Large intestine (tissue), 3 donors: ENCODE results near the gene KIF5B. TPM values are rescaled to one million over a fixed set of nuclear protein-coding genes. Genes with fewer than 3 reads are reported as not detected.

Source experiments
- DNase-seq, 2 donors: peaks; one replicate each; pipeline versions ENCODE4 v3.0.0 to v3.0.0-alpha.2; 2013
- H3K27ac ChIP-seq: one replicate; pipeline ENCODE4 v1.5.1; 2013; ENCODE audit warnings: low read length
- H3K27me3 ChIP-seq: 2 replicates; pipeline ENCODE4 v1.6.1; 2013; ENCODE audit warnings: low read length; ENCODE audit not compliant: control insufficient read depth, insufficient read depth
- H3K36me3 ChIP-seq: 2 replicates; pipeline ENCODE4 v1.6.1; 2013; ENCODE audit warnings: low read length; ENCODE audit not compliant: control insufficient read depth, insufficient read depth
- H3K4me1 ChIP-seq: one replicate; pipeline ENCODE4 v1.6.1; 2013; ENCODE audit warnings: low read length; ENCODE audit not compliant: control insufficient read depth, insufficient read depth
- H3K4me3 ChIP-seq: one replicate; pipeline ENCODE4 v1.5.1; 2013; ENCODE audit warnings: low read length
- H3K9me3 ChIP-seq: one replicate; pipeline ENCODE4 v1.6.1; 2013; ENCODE audit warnings: mild to moderate bottlenecking, low read depth, low read length, moderate library complexity; ENCODE audit not compliant: control insufficient read depth
- WGBS: methylation state at CpG from one replicate; pipeline ENCODE4 v1.1.5; 2013; ENCODE audit warnings: low lambda C conversion rate; ENCODE audit not compliant: insufficient coverage; 5-methylcytosine and 5-hydroxymethylcytosine counted together
- polyA plus RNA-seq: library from polyadenylated mRNA; unstranded; fragments of 120-200 nt; gene quantifications from one replicate; pipeline ENCODE4 v1.2.1, GENCODE V29; 2013

The KIF5B gene
- polyA plus RNA-seq, 1 donor = 110 TPM

DNA sequence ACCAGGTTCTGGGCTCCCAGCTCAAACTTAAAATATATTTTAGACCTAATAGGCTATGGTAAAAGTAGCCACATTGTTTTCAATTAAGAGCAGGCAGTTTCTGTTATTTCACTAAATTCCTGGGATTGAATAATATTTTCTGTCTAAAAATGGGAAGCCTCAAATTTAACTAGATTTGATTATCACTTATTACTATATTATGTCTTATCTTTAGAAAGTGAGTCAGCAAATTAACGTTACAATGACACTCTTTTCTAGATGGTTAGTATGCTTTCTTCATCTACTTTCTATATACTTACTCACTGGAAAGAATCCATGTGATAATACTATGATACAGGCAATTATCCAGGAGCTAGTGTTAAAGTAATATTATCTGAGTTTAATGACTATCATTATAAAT is 27.5 kb downstream of the KIF5B start:
- WGBS = 13% methylated on average over 1 of the region's 1 CpG
- peaks cover 76% of the 10 kb centered on the region for H3K36me3 ChIP-seq

DNA sequence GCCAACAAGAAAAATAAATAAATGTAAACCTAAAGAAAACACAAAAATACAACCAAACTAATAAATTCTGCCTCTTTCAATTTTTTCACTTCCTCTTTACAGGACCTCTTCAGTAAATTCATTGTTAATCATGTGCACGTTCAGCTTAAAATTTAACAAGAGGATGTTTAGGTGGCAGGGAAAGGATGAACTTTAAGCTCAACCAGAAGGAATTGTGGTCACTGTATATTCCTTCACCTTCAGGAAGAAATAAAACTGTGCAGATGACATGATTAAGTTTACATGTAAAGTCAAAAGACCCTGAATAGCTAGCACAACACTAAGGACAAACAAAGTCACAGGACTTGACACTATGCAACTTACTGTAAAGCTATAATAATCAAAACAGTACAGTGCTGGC is 33.0 kb downstream of the KIF5B start:
- Histone ChIP-seq H3K27me3 (no peaks in the 10 kb centered on the region), H3K9me3 (no peaks in the 10 kb centered on the region), H3K27ac (peak overlapping the region; percentile 56), H3K36me3 (peaks cover 67% of the 10 kb centered on the region), H3K4me3 (no peak overlapping the region), H3K4me1 (peaks cover 8% of the 10 kb centered on the region)
- 20% methylated on average over 1 of the region's 1 CpG for WGBS
- DNase-seq = peak; percentile 22 to 68

More for the DNA sequence above, 27.5 kb downstream of the KIF5B start:
- no peak overlapping the region for H3K27ac ChIP-seq
- no peaks in the 10 kb centered on the region for H3K27me3 ChIP-seq
- H3K4me1 ChIP-seq = peaks cover 1% of the 10 kb centered on the region
- H3K9me3 ChIP-seq = no peaks in the 10 kb centered on the region
- no peak for DNase-seq
- H3K4me3 ChIP-seq = no peak overlapping the region

DNA sequence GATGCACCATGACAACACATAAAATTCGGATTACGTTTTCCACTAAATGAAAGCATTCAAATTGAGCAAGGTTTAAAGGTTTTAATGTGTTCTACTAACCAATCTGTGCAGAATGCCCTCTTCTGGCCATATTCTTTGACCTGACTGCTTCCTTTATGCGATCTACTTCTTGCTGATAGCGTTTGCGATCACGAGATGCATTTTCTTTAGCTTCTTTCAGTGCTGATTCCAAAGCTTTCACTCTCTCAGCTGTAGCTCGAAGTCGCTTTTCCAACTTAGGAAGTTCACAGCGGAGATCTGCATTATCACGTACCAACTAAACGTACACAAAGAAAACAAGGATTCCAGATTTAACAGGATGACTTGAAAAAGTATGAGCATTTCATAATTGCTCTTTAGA is 39.2 kb downstream of the KIF5B start:
- WGBS = 94% methylated on average over 6 of the region's 11 CpGs

DNA sequence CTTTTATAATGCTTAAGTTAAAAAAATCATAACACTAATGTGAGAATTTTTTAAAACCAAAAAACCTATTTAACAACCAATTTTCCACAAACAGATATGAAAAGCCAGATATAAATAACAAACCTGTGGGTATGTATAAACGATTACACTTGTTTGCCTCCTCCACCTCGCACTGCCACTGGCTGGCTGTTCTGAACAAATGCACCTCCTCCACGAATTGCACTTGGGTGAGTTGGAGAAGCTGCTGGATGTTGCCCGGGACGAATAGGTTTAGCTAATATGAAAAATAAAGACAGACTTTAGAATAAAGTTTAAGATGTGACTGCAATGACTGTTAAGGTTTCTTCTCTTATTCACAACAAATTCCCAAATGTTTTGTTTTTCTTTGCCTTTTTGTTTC is 40.8 kb downstream of the KIF5B start:
- no peaks in the 10 kb centered on the region for H3K27me3 ChIP-seq
- DNase-seq = no peak
- H3K4me3 ChIP-seq = no peak overlapping the region
- H3K36me3 ChIP-seq = peaks cover 75% of the 10 kb centered on the region
- no CpG with 5 or more reads among the region's 5 CpGs for WGBS
- no peak overlapping the region for H3K27ac ChIP-seq
- no peaks in the 10 kb centered on the region for H3K4me1 ChIP-seq
- H3K9me3 ChIP-seq = no peaks in the 10 kb centered on the region

More for the DNA sequence above, 39.2 kb downstream of the KIF5B start:
- H3K4me1 ChIP-seq = no peaks in the 10 kb centered on the region
- no peak overlapping the region for H3K4me3 ChIP-seq
- no peak for DNase-seq
- H3K27ac ChIP-seq = no peak overlapping the region
- H3K9me3 ChIP-seq = no peaks in the 10 kb centered on the region
- H3K36me3 ChIP-seq = peaks cover 81% of the 10 kb centered on the region
- no peaks in the 10 kb centered on the region for H3K27me3 ChIP-seq

DNA sequence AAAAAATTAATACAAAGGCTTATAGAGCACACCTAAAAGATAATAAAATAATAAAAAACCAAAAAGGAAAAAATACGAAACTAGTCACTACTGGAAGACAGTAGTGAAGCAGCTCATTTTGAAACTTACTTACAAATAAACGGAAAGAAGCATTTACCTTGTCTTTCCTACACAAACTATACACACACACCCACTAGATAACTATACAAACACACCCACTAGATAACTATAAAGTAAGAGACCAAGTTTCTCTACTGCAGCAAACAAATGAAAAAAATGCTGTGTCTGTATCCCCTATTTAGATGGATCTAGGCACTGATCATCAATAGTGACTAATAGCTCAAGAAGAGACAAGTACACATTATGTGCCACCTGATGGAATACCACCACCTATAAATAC is 49.2 kb downstream of the KIF5B start:
- Histone ChIP-seq H3K36me3 (peaks cover 28% of the 10 kb centered on the region), H3K4me3 (no peak overlapping the region), H3K27ac (no peak overlapping the region), H3K9me3 (no peaks in the 10 kb centered on the region), H3K4me1 (peaks cover 9% of the 10 kb centered on the region), H3K27me3 (no peaks in the 10 kb centered on the region)
- WGBS = 59% methylated on average over 2 of the region's 2 CpGs
- DNase-seq = peak in 1 of 2 donors; percentile 18

DNA sequence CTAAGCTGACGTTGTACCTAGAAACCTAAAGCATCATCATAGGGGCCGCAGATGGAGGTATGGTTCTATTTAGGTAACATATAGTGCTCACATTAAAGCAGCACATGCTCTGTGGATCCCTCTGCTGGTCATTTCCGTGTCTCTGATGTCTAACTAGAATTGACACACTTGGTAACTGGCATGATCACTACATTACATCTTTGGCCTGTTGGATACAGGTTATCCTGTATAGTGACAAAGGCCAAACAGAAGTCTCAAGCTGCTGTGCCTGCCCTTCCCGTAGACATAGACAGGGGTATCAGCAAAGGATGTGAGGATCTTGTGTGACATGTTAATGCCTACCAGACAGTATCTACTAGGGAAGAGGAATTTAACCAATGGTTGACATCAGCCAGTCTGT is 51.2 kb downstream of the KIF5B start:
- peak; percentile 8 to 34 for DNase-seq
- Histone ChIP-seq H3K27ac (no peak overlapping the region), H3K27me3 (no peaks in the 10 kb centered on the region), H3K9me3 (no peaks in the 10 kb centered on the region), H3K36me3 (peaks cover 19% of the 10 kb centered on the region), H3K4me3 (no peak overlapping the region), H3K4me1 (peaks cover 9% of the 10 kb centered on the region)
- no CpG with 5 or more reads among the region's 4 CpGs for whole genome bisulfite sequencing

DNA sequence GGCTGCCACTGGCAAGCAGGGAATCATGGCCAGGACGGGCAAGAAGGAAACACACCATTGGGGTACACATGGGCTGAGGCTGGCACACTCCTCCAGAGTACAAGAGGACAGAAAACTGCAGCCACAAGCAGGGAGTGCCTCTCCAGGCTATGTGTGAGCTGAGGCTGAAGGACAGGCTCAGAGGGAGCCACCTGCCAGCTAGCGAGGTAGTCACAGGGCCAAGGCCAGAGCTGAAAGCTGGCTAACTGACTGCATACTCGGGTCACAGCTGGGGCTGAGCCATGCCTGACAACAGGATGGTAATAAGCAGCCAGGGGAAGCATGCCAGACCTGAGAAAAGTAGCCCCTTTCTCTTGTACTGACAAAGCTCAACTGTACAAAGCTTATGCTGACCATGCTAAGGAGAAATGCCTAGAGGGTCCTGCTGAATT is 52.0 kb downstream of the KIF5B start:
- H3K27me3 ChIP-seq = no peaks in the 10 kb centered on the region
- no CpG with 5 or more reads among the region's 3 CpGs for WGBS
- no peak overlapping the region for H3K27ac ChIP-seq
- H3K4me1 ChIP-seq = peaks cover 9% of the 10 kb centered on the region
- no peaks in the 10 kb centered on the region for H3K9me3 ChIP-seq
- DNase-seq = peak in 1 of 2 donors; percentile 31
- no peak overlapping the region for H3K4me3 ChIP-seq
- H3K36me3 ChIP-seq = peaks cover 17% of the 10 kb centered on the region

DNA sequence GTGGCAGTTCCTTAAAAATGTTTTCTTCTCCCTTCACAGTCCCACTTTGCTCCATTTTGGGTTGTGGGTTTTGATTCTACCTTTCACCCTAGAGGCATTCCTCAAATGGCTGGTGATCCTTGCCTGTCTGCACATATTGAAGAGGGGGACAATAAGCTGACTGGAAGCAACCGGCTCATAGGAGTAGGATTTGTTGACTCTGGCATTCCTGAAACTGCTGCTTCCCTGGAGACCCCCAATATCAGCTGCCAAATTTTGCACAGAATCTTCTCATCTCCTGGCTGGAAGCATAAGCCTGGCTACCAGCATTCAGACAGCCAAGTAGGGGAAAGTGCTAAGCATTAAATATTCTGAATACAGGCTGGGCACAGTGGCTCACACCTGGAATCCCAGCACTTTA is 53.7 kb downstream of the KIF5B start:
- WGBS = no CpG with 5 or more reads among the region's 1 CpG
- DNase-seq = no peak
- Histone ChIP-seq H3K36me3 (peaks cover 9% of the 10 kb centered on the region), H3K27me3 (no peaks in the 10 kb centered on the region), H3K9me3 (no peaks in the 10 kb centered on the region), H3K4me1 (peaks cover 9% of the 10 kb centered on the region), H3K27ac (no peak overlapping the region), H3K4me3 (no peak overlapping the region)

DNA sequence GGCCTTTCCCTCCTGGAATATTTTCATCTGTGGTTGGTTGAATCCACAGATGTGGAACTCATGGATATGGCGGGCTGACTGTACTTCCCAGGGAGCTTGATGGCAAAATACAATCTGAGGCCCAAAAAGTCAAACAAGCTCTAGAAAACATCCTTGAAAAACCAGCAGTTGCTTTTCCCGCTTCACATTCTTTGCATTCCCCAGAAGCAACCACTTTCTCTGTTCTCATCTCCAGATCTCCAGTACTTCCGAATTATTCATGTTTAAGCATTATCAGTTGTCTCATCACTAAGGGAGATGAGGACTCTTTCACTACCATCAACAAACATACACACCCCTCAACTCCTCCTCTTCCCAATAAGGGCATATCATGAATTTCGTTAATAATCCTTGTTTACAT is 55.3 kb downstream of the KIF5B start:
- peaks cover 7% of the 10 kb centered on the region for H3K36me3 ChIP-seq
- peaks cover 9% of the 10 kb centered on the region for H3K4me1 ChIP-seq
- no peak overlapping the region for H3K27ac ChIP-seq
- H3K9me3 ChIP-seq = no peaks in the 10 kb centered on the region
- no peak for DNase-seq
- H3K27me3 ChIP-seq = no peaks in the 10 kb centered on the region
- no peak overlapping the region for H3K4me3 ChIP-seq
- WGBS = 54% methylated on average over 2 of the region's 4 CpGs

DNA sequence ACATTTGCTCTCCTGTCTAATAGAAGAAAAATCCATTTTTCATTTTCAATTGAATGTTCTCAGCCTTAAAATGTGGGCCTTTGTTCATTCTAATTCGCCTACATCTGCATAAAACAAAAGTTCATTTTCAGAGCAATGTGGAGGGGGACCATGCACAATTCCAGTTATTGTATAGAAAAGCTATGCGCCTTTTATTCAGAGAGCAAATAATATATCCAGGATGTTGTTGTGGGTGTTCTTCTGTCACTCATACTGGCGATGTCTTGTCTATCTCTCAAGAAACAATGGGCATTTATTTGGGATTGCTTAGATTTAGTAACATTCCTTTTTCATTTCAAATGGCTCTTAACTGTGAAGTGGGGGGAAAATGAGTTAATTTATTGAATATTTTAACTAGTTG is 56.4 kb downstream of the KIF5B start:
- no peak overlapping the region for H3K27ac ChIP-seq
- DNase-seq = no peak
- H3K4me1 ChIP-seq = peaks cover 9% of the 10 kb centered on the region
- no peak overlapping the region for H3K4me3 ChIP-seq
- H3K9me3 ChIP-seq = no peaks in the 10 kb centered on the region
- H3K27me3 ChIP-seq = no peaks in the 10 kb centered on the region
- no peaks in the 10 kb centered on the region for H3K36me3 ChIP-seq
- 100% methylated on average over 2 of the region's 3 CpGs for WGBS

DNA sequence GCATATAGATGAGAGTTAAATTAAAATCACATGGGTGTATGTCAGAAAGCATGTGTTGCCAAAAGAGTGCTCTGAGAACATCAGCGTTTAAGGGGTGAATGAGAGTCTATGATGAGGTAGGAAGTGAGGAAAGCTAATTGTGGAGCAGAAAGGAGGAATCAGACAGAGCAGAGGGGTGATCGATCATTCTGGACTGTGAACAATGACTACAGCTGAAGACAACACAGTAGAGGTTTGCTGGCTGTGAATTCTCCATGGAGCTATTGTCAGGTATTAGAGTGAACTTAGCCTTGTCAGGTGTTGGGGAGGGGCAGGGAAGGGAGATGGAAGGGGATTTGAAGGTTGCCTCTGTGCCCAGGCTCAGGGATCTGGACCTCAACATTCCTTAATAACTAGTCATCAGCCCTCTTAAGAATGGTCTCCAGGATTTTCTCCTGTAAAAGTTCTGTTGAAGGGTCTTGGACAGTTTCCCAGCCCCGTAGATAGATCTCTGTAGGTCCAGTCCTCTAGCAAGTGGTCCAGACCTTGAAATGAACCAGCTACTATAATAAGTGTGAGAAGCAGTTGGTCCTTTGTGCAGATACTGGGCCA is 57.1 kb downstream of the KIF5B start:
- DNase-seq = no peak
- WGBS = 70% methylated on average over 2 of the region's 3 CpGs
- Histone ChIP-seq H3K27ac (no peak overlapping the region), H3K9me3 (no peaks in the 10 kb centered on the region), H3K27me3 (no peaks in the 10 kb centered on the region), H3K4me3 (no peak overlapping the region), H3K4me1 (peaks cover 5% of the 10 kb centered on the region), H3K36me3 (no peaks in the 10 kb centered on the region)
